HepG2 (cell line): Measurements from ENCODE around the gene C14orf180. TPM values are rescaled to one million over a fixed set of nuclear protein-coding genes. Genes with fewer than 3 reads are reported as not detected.
A peak's percentile ranks its signal among the peaks of the same experiment; 100 is the strongest.

Source experiments
- BHLHE40 ChIP-seq: IDR thresholded peaks from 2 replicates; pipeline ENCODE4 v1.6.1; 2011; ENCODE audit warnings: low read length, improper control_type of control experiment
- CCDC6 ChIP-seq: sonication (generic); formaldehyde crosslinking; IDR thresholded peaks from 2 replicates; pipeline ENCODE4 v1.8.1; 2022; ENCODE audit warnings: mild to moderate bottlenecking, missing genetic modification reagents, moderate library complexity
- CENPBD1 ChIP-seq: sonication (generic); formaldehyde crosslinking; IDR thresholded peaks from 2 replicates; pipeline ENCODE4 v1.8.0; 2022; ENCODE audit warnings: missing genetic modification reagents, low read depth, mild to moderate bottlenecking, borderline replicate concordance
- DZIP1 ChIP-seq: sonication (generic); formaldehyde crosslinking; IDR thresholded peaks from 2 replicates; pipeline ENCODE4 v1.5.0; 2020; ENCODE audit warnings: mild to moderate bottlenecking, missing genetic modification reagents
- ETS1 ChIP-seq: sonication (generic); formaldehyde crosslinking; IDR thresholded peaks from 2 replicates; pipeline ENCODE4 v1.4.0; 2020; ENCODE audit warnings: missing genetic modification reagents
- MATR3 ChIP-seq: sonication (generic); formaldehyde crosslinking; IDR thresholded peaks from 2 replicates; pipeline ENCODE4 v1.4.0; 2020; ENCODE audit warnings: missing genetic modification reagents
- MBNL3 ChIP-seq: fragments of 250-450 bp; sonication (Bioruptor Pico); conservative IDR thresholded peaks from 2 replicates; pipeline ENCODE4 v1.8.0; 2022; ENCODE audit warnings: mild to moderate bottlenecking, inconsistent platforms
- NFKB2 ChIP-seq: sonication (generic); formaldehyde crosslinking; IDR thresholded peaks from 2 replicates; pipeline ENCODE4 v1.4.0; 2020; ENCODE audit warnings: missing genetic modification reagents, borderline replicate concordance
- SRY ChIP-seq: sonication (generic); formaldehyde crosslinking; IDR thresholded peaks from 2 replicates; pipeline ENCODE4 v1.8.0; 2022; ENCODE audit warnings: mild to moderate bottlenecking, missing genetic modification reagents
- TARDBP ChIP-seq: sonication (generic); formaldehyde crosslinking; IDR thresholded peaks from 2 replicates; pipeline ENCODE4 v1.8.0; 2022; ENCODE audit warnings: mild to moderate bottlenecking, missing genetic modification reagents
- TCF12 ChIP-seq, 2 experiments: fragments of 450-650 bp in 1 of 2; sonication (generic) in 1 of 2; formaldehyde crosslinking in 1 of 2; IDR thresholded peaks; 2 replicates each; pipeline versions ENCODE4 v1.6.1 to v1.8.0; 2017 to 2022; ENCODE audit warnings: antibody characterized with exemption in 1 of 2, mild to moderate bottlenecking in 1 of 2, missing genetic modification reagents in 1 of 2, moderate library complexity in 1 of 2
- TP53 ChIP-seq: sonication (generic); formaldehyde crosslinking; conservative IDR thresholded peaks from 2 replicates; pipeline ENCODE4 v1.4.0; 2020; ENCODE audit warnings: missing genetic modification reagents
- TSC22D2 ChIP-seq: sonication (generic); formaldehyde crosslinking; IDR thresholded peaks from 2 replicates; pipeline ENCODE4 v1.5.1; 2020; ENCODE audit warnings: missing genetic modification reagents, mild to moderate bottlenecking, borderline replicate concordance
- YEATS4 ChIP-seq: sonication (generic); formaldehyde crosslinking; IDR thresholded peaks from 2 replicates; pipeline ENCODE4 v1.4.0; 2020; ENCODE audit warnings: missing genetic modification reagents, borderline replicate concordance
- ZBTB2 ChIP-seq: sonication (generic); formaldehyde crosslinking; IDR thresholded peaks from 2 replicates; pipeline ENCODE4 v1.8.0; 2022; ENCODE audit warnings: low read depth, missing genetic modification reagents
- ZFY ChIP-seq: sonication (generic); formaldehyde crosslinking; IDR thresholded peaks from 2 replicates; pipeline ENCODE4 v1.4.0; 2020; ENCODE audit warnings: missing genetic modification reagents
- ZIK1 ChIP-seq: sonication (generic); formaldehyde crosslinking; IDR thresholded peaks from 2 replicates; pipeline ENCODE4 v1.5.0; 2020; ENCODE audit warnings: mild to moderate bottlenecking, low read depth, missing genetic modification reagents, borderline replicate concordance
- ZMYM2 ChIP-seq: sonication (generic); formaldehyde crosslinking; IDR thresholded peaks from 2 replicates; pipeline ENCODE4 v1.8.0; 2022; ENCODE audit warnings: mild to moderate bottlenecking, missing genetic modification reagents
- ZNF354B ChIP-seq: sonication (generic); formaldehyde crosslinking; IDR thresholded peaks from 2 replicates; pipeline ENCODE4 v1.8.0; 2022; ENCODE audit warnings: mild to moderate bottlenecking, missing genetic modification reagents
- ZNF570 ChIP-seq: sonication (generic); formaldehyde crosslinking; IDR thresholded peaks from 2 replicates; pipeline ENCODE4 v1.4.0; 2020; ENCODE audit warnings: mild to moderate bottlenecking, missing genetic modification reagents, borderline replicate concordance
- ZNF781 ChIP-seq: sonication (generic); formaldehyde crosslinking; IDR thresholded peaks from 2 replicates; pipeline ENCODE4 v1.5.1; 2020; ENCODE audit warnings: borderline replicate concordance, mild to moderate bottlenecking, missing genetic modification reagents; ENCODE audit errors: not compliant biosample characterization
- ZNF792 ChIP-seq: IDR thresholded peaks from 2 replicates; pipeline ENCODE4 v1.6.1; 2016
- ZSCAN20 ChIP-seq: sonication (generic); formaldehyde crosslinking; IDR thresholded peaks from 2 replicates; pipeline ENCODE4 v1.4.0; 2020; ENCODE audit warnings: missing genetic modification reagents, mild to moderate bottlenecking, borderline replicate concordance
- polyA plus RNA-seq, 8 experiments: library from polyadenylated mRNA; depleted of rRNA in 3 of 8; stranded (reverse) in 7 of 8; unstranded in 1 of 8; fragments of >200 nt; fragmentation: Illumina TruSeq in 4 of 8; extraction: Trizol in 4 of 8; gene quantifications; 2 replicates each; pipeline versions ENCODE4 v1.2.1 to v1.2.3, GENCODE V29; 2011 to 2016; ENCODE audit warnings: low read depth in 4 of 8, missing spikeins in 1 of 8, mixed read lengths in 1 of 8; ENCODE audit not compliant: insufficient read depth in 1 of 8
- total RNA-seq, 5 experiments: library from RNA; depleted of rRNA; stranded (reverse); fragments of >200 nt; fragmentation: Illumina TruSeq; extraction: Trizol; gene quantifications; 2 replicates each; pipeline ENCODE4 v1.2.3, GENCODE V29; 2016; ENCODE audit warnings: low read depth in 1 of 5

Gene C14orf180
- total and polyA plus RNA-seq, 2 of the 13 experiments (the other 11 are each of a cell fraction or from before 2014, with no cell fraction given) = not detected

- TF ChIP-seq ZNF792 (CRISPR knock-in tag) = no peak
- no peak for TF ChIP-seq MBNL3
- TF ChIP-seq YEATS4 = 0 out of 2 replicates have a peak, but pooled peaks have one; percentile 21
- no peak for TF ChIP-seq ZNF354B (CRISPR knock-in tag)
- TF ChIP-seq TSC22D2 (CRISPR knock-in tag) = peak; percentile 76; the same call in 1 of the 2 replicates
- TF ChIP-seq NFKB2 (CRISPR knock-in tag) = peak; percentile 71; the same call in 1 of the 2 replicates
- TF ChIP-seq CCDC6 = peak; percentile 35; the same call in 1 of the 2 replicates
- TF ChIP-seq DZIP1 (CRISPR knock-in tag) = no peak
- TF ChIP-seq ZBTB2 (CRISPR knock-in tag) = peak; percentile 28; the same call in 1 of the 2 replicates
- no peak for TF ChIP-seq TCF12 (IDR thresholded peaks at IDR 0.05)
- TF ChIP-seq TCF12 (CRISPR knock-in tag; IDR thresholded peaks at IDR 0.05) = no peak
- peak; percentile 73; the same call in 1 of the 2 replicates for TF ChIP-seq ZIK1 (CRISPR knock-in tag)
- no peak for TF ChIP-seq ZMYM2 (CRISPR knock-in tag)
- TF ChIP-seq ZNF781 (CRISPR knock-in tag) = peak; percentile 35
- no peak for TF ChIP-seq TARDBP (CRISPR knock-in tag)
- TF ChIP-seq CENPBD1 (CRISPR knock-in tag) = no peak
- TF ChIP-seq ZNF570 (CRISPR knock-in tag) = no peak
- 0 out of 2 replicates have a peak, but pooled peaks have one; percentile 33 for TF ChIP-seq ZFY (CRISPR knock-in tag)
- TF ChIP-seq BHLHE40 = no peak
- no peak for TF ChIP-seq ETS1 (CRISPR knock-in tag)
- TF ChIP-seq MATR3 (CRISPR knock-in tag) = no peak
- TF ChIP-seq ZSCAN20 (CRISPR knock-in tag) = peak; percentile 65; the same call in 1 of the 2 replicates
- TF ChIP-seq TP53 (CRISPR knock-in tag) = no peak
- peak; percentile 62; the same call in 1 of the 2 replicates for TF ChIP-seq SRY (CRISPR knock-in tag)
Observed at GRCh38 chr14:104604458-104605449, 25.2 kb downstream of the C14orf180 start, which contains the start of gene TMEM179 (continued).
